ENCODE results near the gene TAF7.

Gene TAF7

DNA sequence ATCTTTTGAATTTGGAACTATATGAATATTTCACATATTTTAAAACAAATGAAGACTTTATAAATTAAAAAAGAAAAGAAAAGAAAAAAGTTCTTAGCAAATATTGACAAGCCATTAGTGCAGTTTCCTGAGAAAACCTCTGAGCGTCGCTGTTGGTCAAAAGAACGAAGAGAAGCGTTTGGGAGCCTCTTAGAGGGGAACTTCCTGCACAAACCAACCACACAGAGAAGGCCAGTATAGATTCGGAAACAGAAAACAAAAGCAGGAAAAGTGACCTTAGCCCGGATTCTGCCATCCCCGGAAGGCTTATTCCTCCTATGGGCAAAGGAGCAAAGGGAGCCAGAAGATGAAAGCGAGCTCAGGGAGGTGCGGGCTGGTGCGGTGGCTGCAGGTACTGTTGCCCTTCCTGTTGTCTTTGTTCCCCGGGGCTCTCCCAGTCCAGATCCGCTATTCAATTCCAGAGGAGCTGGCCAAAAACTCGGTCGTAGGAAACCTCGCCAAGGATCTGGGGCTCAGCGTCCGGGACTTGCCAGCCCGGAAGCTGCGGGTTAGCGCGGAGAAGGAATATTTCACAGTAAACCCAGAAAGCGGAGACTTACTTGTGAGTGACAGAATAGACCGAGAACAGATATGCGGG is 39.3 kb upstream of the TAF7 start, which contains the start of gene PCDHGB2:
Gene PCDHGB2 (plus strand): TSS at position 205 of the 637 bp plus-strand sequence. CDS start 142 bp downstream, at position 347.
- peak; percentile 41 for DNase-seq (ENCODE audit: extremely low read depth, insufficient read length)
- TF ChIP-seq CTCF (IDR thresholded peaks at IDR 0.05; ENCODE audit: insufficient read depth, low read length, poor library complexity, severe bottlenecking): peak; percentile 80
- Histone ChIP-seq H3K36me3 (ENCODE audit: control insufficient read depth, insufficient read depth, low read length) (no peaks in the 10 kb centered on the region), H3K4me3 (replicated peaks; ENCODE audit: low read depth, low read length) (peak within 1 kb of the TSS; percentile 77), H3K27me3 (replicated peaks; ENCODE audit: control insufficient read depth, insufficient read depth, low read length) (no peaks in the 10 kb centered on the region)

GRCh38 chr5:141356950-141357349 is 36.4 kb upstream of the TAF7 start:
- TF ChIP-seq CTCF (IDR thresholded peaks at IDR 0.05; ENCODE audit: insufficient read depth, low read length, poor library complexity, severe bottlenecking): no peak
- no peaks in the 10 kb centered on the region for H3K27me3 ChIP-seq (replicated peaks; ENCODE audit: control insufficient read depth, insufficient read depth, low read length)
- H3K36me3 ChIP-seq (ENCODE audit: control insufficient read depth, insufficient read depth, low read length): no peaks in the 10 kb centered on the region
- H3K4me3 ChIP-seq (replicated peaks; ENCODE audit: low read depth, low read length): no peak overlapping the region
- no peak for DNase-seq (ENCODE audit: extremely low read depth, insufficient read length)

DNA sequence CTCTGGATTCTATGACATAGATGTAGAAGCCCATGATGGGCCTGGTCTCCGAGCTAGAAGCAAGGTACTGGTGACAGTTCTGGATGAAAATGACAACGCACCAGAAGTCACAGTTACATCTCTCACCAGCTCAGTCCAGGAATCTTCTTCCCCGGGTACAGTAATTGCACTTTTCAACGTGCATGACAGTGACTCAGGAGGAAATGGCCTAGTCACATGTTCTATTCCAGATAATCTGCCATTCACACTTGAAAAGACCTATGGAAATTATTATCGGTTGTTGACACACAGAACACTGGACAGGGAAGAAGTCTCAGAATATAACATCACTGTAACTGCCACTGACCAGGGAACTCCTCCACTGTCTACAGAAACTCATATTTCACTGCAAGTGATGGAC is 35.5 kb upstream of the TAF7 start:
- Histone ChIP-seq H3K4me3 (replicated peaks; ENCODE audit: low read depth, low read length) (no peak overlapping the region), H3K27me3 (replicated peaks; ENCODE audit: control insufficient read depth, insufficient read depth, low read length) (no peaks in the 10 kb centered on the region), H3K36me3 (ENCODE audit: control insufficient read depth, insufficient read depth, low read length) (no peaks in the 10 kb centered on the region)
- TF ChIP-seq CTCF (IDR thresholded peaks at IDR 0.05; ENCODE audit: insufficient read depth, low read length, poor library complexity, severe bottlenecking): no peak
- no peak for DNase-seq (ENCODE audit: extremely low read depth, insufficient read length)

DNA sequence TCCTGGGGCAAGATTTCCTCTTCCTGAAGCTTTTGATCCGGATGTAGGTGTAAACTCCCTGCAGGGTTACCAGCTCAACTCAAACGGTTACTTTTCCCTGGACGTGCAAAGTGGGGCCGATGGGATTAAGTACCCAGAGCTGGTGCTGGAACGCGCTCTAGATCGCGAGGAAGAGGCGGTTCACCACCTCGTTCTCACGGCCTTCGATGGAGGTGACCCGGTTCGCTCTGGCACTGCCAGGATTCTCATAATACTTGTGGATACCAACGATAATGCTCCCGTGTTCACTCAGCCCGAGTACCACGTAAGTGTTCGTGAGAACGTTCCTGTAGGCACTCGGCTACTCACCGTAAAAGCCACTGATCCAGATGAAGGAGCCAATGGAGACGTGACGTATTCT is 35.1 kb upstream of the TAF7 start:
- DNase-seq (ENCODE audit: extremely low read depth, insufficient read length): no peak
- Histone ChIP-seq H3K4me3 (replicated peaks; ENCODE audit: low read depth, low read length) (no peak overlapping the region), H3K27me3 (replicated peaks; ENCODE audit: control insufficient read depth, insufficient read depth, low read length) (no peaks in the 10 kb centered on the region), H3K36me3 (ENCODE audit: control insufficient read depth, insufficient read depth, low read length) (no peaks in the 10 kb centered on the region)
- TF ChIP-seq CTCF (IDR thresholded peaks at IDR 0.05; ENCODE audit: insufficient read depth, low read length, poor library complexity, severe bottlenecking): no peak

GRCh38 chr5:141354900-141355469 is 34.4 kb upstream of the TAF7 start, which contains the start of gene PCDHGA4:
TSS of gene PCDHGA4 (plus strand) at chr5:141355021. CDS start at chr5:141355108, 87 bp downstream.
- DNase-seq (ENCODE audit: extremely low read depth, insufficient read length): no peak
- H3K36me3 ChIP-seq (ENCODE audit: control insufficient read depth, insufficient read depth, low read length): no peaks in the 10 kb centered on the region
- no peak within 1 kb of the TSS for H3K4me3 ChIP-seq (replicated peaks; ENCODE audit: low read depth, low read length)
- H3K27me3 ChIP-seq (replicated peaks; ENCODE audit: control insufficient read depth, insufficient read depth, low read length): no peaks in the 10 kb centered on the region
- TF ChIP-seq CTCF (IDR thresholded peaks at IDR 0.05; ENCODE audit: insufficient read depth, low read length, poor library complexity, severe bottlenecking): peak; percentile 28

Data from GM06990 (cell line).